Erythroblast (primary cell): ENCODE results near the gene LYZ.

Source experiments
- DNase-seq, 2 experiments: peaks; one replicate each; lab custom pipeline; 2025; lab: John Stamatoyannopoulos, UW
- GATA1 ChIP-seq: IDR thresholded peaks from 2 replicates; pipeline ENCODE4 v1.6.1; 2011; ENCODE audit warnings: low read depth, mild to moderate bottlenecking, control low read depth, low read length, moderate library complexity
- POLR2A ChIP-seq: IDR thresholded peaks from 2 replicates; pipeline ENCODE4 v1.6.1; 2011; ENCODE audit warnings: mild to moderate bottlenecking, low read length

Gene LYZ

GRCh38 chr12:69331519-69331908 lies 16.7 kb upstream of the LYZ start:
- no peak for DNase-seq
- TF ChIP-seq GATA1 (no peak), POLR2A (peak; percentile 2)

GRCh38 chr12:69331909-69332684 lies 16.1 kb upstream of the LYZ start:
- DNase-seq: no peak
- TF ChIP-seq POLR2A: no peak
- TF ChIP-seq GATA1: no peak

- TF ChIP-seq GATA1: no peak
- no peak for TF ChIP-seq POLR2A
- DNase-seq: no peak
Observed at GRCh38 chr12:69332815-69333358, 15.3 kb upstream of the LYZ start.

GRCh38 chr12:69334158-69334557 lies 14.0 kb upstream of the LYZ start:
- TF ChIP-seq POLR2A (no peak), GATA1 (no peak)
- no peak for DNase-seq

GRCh38 chr12:69337311-69338090 lies 10.7 kb upstream of the LYZ start:
- TF ChIP-seq GATA1: no peak
- no peak for TF ChIP-seq POLR2A
- DNase-seq: peak; percentile 9 to 18

- TF ChIP-seq GATA1 (no peak), POLR2A (no peak)
- no peak for DNase-seq
Observed at GRCh38 chr12:69338120-69338859, 9.9 kb upstream of the LYZ start.

GRCh38 chr12:69338936-69339335 lies 9.2 kb upstream of the LYZ start:
- no peak for DNase-seq
- no peak for TF ChIP-seq GATA1
- no peak for TF ChIP-seq POLR2A

- no peak for DNase-seq
- TF ChIP-seq GATA1 (no peak), POLR2A (no peak)
Observed at GRCh38 chr12:69339999-69340398, 8.2 kb upstream of the LYZ start.

- DNase-seq: no peak
- no peak for TF ChIP-seq GATA1
- TF ChIP-seq POLR2A: no peak
Observed at GRCh38 chr12:69341328-69341727, 6.9 kb upstream of the LYZ start.

GRCh38 chr12:69342421-69342820 lies 5.8 kb upstream of the LYZ start:
- TF ChIP-seq POLR2A: no peak
- TF ChIP-seq GATA1: no peak
- DNase-seq: no peak

- DNase-seq: no peak
- TF ChIP-seq POLR2A (no peak), GATA1 (no peak)
Observed at GRCh38 chr12:69343357-69343756, 4.8 kb upstream of the LYZ start.

GRCh38 chr12:69343885-69344612 lies 4.1 kb upstream of the LYZ start:
- DNase-seq: no peak
- TF ChIP-seq GATA1 (no peak), POLR2A (no peak)

GRCh38 chr12:69345077-69345476 lies 3.1 kb upstream of the LYZ start:
- no peak for TF ChIP-seq GATA1
- no peak for TF ChIP-seq POLR2A
- no peak for DNase-seq
